ENCODE results near the gene DCAF12.

GRCh38 chr9:34089311-34089710, 37.2 kb downstream of the DCAF12 start:
- TF ChIP-seq, protein P1, sequence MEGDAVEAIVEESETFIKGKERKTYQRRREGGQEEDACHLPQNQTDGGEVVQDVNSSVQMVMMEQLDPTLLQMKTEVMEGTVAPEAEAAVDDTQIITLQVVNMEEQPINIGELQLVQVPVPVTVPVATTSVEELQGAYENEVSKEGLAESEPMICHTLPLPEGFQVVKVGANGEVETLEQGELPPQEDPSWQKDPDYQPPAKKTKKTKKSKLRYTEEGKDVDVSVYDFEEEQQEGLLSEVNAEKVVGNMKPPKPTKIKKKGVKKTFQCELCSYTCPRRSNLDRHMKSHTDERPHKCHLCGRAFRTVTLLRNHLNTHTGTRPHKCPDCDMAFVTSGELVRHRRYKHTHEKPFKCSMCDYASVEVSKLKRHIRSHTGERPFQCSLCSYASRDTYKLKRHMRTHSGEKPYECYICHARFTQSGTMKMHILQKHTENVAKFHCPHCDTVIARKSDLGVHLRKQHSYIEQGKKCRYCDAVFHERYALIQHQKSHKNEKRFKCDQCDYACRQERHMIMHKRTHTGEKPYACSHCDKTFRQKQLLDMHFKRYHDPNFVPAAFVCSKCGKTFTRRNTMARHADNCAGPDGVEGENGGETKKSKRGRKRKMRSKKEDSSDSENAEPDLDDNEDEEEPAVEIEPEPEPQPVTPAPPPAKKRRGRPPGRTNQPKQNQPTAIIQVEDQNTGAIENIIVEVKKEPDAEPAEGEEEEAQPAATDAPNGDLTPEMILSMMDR (IDR thresholded peaks at IDR 0.05), result no peak
- TF ChIP-seq EP300 (IDR thresholded peaks at IDR 0.05) (no peak), POLR2A (IDR thresholded peaks at IDR 0.05) (no peak), POLR2AphosphoS5 (IDR thresholded peaks at IDR 0.05) (no peak)
